ENCODE measurements around the gene SLC34A3. TPM values are rescaled to one million over a fixed set of nuclear protein-coding genes. Genes with fewer than 3 reads are reported as not detected.
A peak's percentile ranks its signal among the peaks of the same experiment; 100 is the strongest.

SLC34A3 gene
- total RNA-seq, 4 donors from 2014 or later, result not detected

DNA sequence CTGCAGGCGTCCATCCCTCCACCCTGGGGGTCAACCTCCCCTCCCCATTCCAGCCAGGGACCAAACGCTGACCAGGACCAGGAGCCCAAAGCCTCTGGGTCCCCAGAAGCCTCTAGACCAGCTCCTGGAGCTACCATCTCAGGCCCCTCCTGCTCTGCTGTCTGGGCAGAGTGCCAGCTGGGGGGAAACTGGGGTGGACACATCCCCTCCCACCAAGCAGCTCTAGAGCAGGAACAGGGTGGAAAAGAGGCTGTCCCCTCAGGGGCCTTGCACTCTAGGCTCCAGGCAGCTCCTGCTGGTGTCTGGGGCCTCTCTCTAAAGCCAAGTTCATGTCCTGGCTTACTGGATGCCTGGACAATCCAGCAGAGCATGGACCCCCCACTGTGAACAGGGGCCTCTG lies 37.8 kb upstream of the SLC34A3 start:
- in situ Hi-C loops (cut with MboI; ENCODE audit: low pct_ligation_motif_present in 1 of 4, low pct_unique_long_range_greater_than_20kb in 1 of 4, low sequenced_read_pairs in 3 of 4), result no loop called here
- intact Hi-C loops (cut with DNase I; ENCODE audit: low total_unique reads), result no loop called here
- H3K27ac ChIP-seq, result no peak overlapping the region

GRCh38 chr9:137193771-137194170 lies 36.9 kb upstream of the SLC34A3 start:
- Histone ChIP-seq H3K27ac (peak overlapping the region; percentile 82 to 90 (median 88)), H3K4me1 (peaks cover 20 to 70% (median 63%) of the 10 kb centered on the region in 4 donors), H3K9me3 (no peaks in the 10 kb centered on the region), H3K36me3 (no peaks in the 10 kb centered on the region), H3K27me3 (no peaks in the 10 kb centered on the region), H3K4me3 (no peak overlapping the region)
- TF ChIP-seq EP300 (IDR thresholded peaks at IDR 0.05; ENCODE audit: low read depth) (no peak), CTCF (IDR thresholded peaks at IDR 0.05) (no peak), POLR2A (IDR thresholded peaks at IDR 0.05) (no peak), POLR2AphosphoS5 (IDR thresholded peaks at IDR 0.05) (no peak)
- intact Hi-C loops (cut with DNase I; ENCODE audit: low total_unique reads) (no loop called here), in situ Hi-C loops (cut with MboI; ENCODE audit: low pct_ligation_motif_present in 1 of 4, low pct_unique_long_range_greater_than_20kb in 1 of 4, low sequenced_read_pairs in 3 of 4) (no loop called here)
- no peak for DNase-seq
- 80 to 87% methylated on average over 3 to 13 of the region's 14 CpGs for WGBS, 2 donors (ENCODE audit: low coverage in 1 of 2)

More for the DNA sequence above, 37.8 kb upstream of the SLC34A3 start:
- Histone ChIP-seq H3K4me3 (no peak overlapping the region), H3K4me1 (peaks cover 20 to 63% (median 54%) of the 10 kb centered on the region in 4 donors), H3K27me3 (no peaks in the 10 kb centered on the region), H3K9me3 (no peaks in the 10 kb centered on the region), H3K36me3 (no peaks in the 10 kb centered on the region)
- TF ChIP-seq POLR2A (IDR thresholded peaks at IDR 0.05) (no peak), POLR2AphosphoS5 (IDR thresholded peaks at IDR 0.05) (no peak), CTCF (IDR thresholded peaks at IDR 0.05) (no peak), EP300 (IDR thresholded peaks at IDR 0.05; ENCODE audit: low read depth) (no peak)
- no peak for DNase-seq
- 73% methylated on average over 2 of the region's 2 CpGs; no CpG with 5 or more reads in 1 of the 2 donors for WGBS, 2 donors (ENCODE audit: low coverage in 1 of 2)

DNA sequence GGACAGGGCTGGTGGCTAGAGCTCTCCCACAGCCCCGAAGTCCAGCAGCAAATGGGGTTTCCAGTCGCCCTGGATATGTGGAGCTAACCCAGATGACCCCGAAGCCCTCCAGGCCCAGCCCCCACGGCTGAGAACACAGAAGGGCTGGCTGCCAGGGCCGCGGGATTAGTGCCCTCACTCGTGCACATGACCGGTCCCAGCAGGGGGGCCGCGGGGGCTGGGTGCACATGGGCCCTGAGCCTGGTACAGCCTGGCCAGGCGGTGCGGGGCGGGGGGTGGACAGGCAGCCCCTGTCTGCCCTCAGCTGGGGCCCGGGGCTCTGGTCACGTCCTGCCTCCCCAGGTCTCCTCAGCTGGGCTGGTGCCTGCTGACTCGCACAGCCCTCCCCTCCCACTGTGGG lies 36.3 kb upstream of the SLC34A3 start:
- 32% methylated on average over 3 of the region's 16 CpGs; no CpG with 5 or more reads in 1 of the 2 donors for WGBS, 2 donors (ENCODE audit: low coverage in 1 of 2)
- Histone ChIP-seq H3K36me3 (no peaks in the 10 kb centered on the region), H3K4me3 (peak overlapping the region in 1 of 4 donors; percentile 12), H3K4me1 (peaks cover 22 to 73% (median 65%) of the 10 kb centered on the region in 4 donors), H3K27ac (peak overlapping the region; percentile 82 to 90 (median 88)), H3K9me3 (no peaks in the 10 kb centered on the region), H3K27me3 (no peaks in the 10 kb centered on the region)
- DNase-seq, result no peak
- TF ChIP-seq CTCF (IDR thresholded peaks at IDR 0.05) (no peak), EP300 (IDR thresholded peaks at IDR 0.05; ENCODE audit: low read depth) (no peak), POLR2AphosphoS5 (IDR thresholded peaks at IDR 0.05) (no peak), POLR2A (IDR thresholded peaks at IDR 0.05) (no peak)
- intact Hi-C loops (cut with DNase I; ENCODE audit: low total_unique reads) (no loop called here), in situ Hi-C loops (cut with MboI; ENCODE audit: low pct_ligation_motif_present in 1 of 4, low pct_unique_long_range_greater_than_20kb in 1 of 4, low sequenced_read_pairs in 3 of 4) (no loop called here)

DNA sequence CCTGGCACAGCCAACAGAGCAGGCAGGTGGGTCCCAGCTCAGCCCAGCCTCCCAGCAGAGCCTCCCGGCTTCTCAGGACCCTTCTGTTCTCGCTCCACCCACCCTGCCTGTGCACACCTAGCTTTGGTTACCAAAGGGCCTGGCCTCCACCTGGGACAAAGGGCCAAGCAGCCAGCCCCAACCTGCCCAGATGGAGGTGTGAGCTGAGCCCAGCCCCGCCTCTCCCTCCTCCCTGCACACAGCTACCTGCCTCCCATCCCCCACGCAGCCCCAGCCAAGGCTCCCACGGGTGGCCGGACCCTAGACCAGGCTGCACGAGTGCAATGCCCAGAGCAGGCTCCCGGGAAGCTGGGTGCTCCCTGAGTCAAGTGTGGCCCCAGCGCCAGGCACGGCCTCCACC lies 35.8 kb upstream of the SLC34A3 start:
- DNase-seq, result peak; percentile 79
- Histone ChIP-seq H3K9me3 (no peaks in the 10 kb centered on the region), H3K4me1 (peaks cover 22 to 73% (median 64%) of the 10 kb centered on the region in 4 donors), H3K27ac (peak overlapping the region; percentile 82 to 90 (median 88)), H3K4me3 (peak overlapping the region in 2 of 4 donors; percentile 12 to 14), H3K36me3 (no peaks in the 10 kb centered on the region), H3K27me3 (no peaks in the 10 kb centered on the region)
- intact Hi-C loops (cut with DNase I; ENCODE audit: low total_unique reads), result no loop called here
- 40 to 66% methylated on average over 1 to 10 of the region's 10 CpGs for WGBS, 2 donors (ENCODE audit: low coverage in 1 of 2)
- in situ Hi-C loops (cut with MboI; ENCODE audit: low pct_ligation_motif_present in 1 of 4, low pct_unique_long_range_greater_than_20kb in 1 of 4, low sequenced_read_pairs in 3 of 4), result no loop called here
- TF ChIP-seq POLR2AphosphoS5 (IDR thresholded peaks at IDR 0.05) (peak in 1 of 3 donors; percentile 6), EP300 (IDR thresholded peaks at IDR 0.05; ENCODE audit: low read depth) (no peak)
